CD14-positive monocyte (primary cell): ENCODE data around the gene BCKDHB. TPM values are rescaled to one million over a fixed set of nuclear protein-coding genes. Genes with fewer than 3 reads are reported as not detected.

Experiments
- DNase-seq, 3 donors: peaks; one replicate each; pipeline ENCODE4 v3.0.0-alpha.2; 2011 to 2022
- H2AFZ ChIP-seq: 2 replicates; pipeline ENCODE4 v1.6.0; 2012; ENCODE audit warnings: mild to moderate bottlenecking, low read depth, low read length, inconsistent platforms; ENCODE audit not compliant: insufficient read depth, poor library complexity, severe bottlenecking
- H3K27ac ChIP-seq, 2 donors: 1 replicate in 1 of 2; 2 replicates in 1 of 2; pipeline ENCODE4 v1.5.1; 2012 to 2013; ENCODE audit warnings: low read length in 2 of 2, control low read depth in 1 of 2, inconsistent platforms in 1 of 2, low read depth in 1 of 2, mild to moderate bottlenecking in 1 of 2
- H3K27me3 ChIP-seq, 2 donors: one replicate each; pipeline versions ENCODE4 v1.6.0 to v1.6.1; 2011 to 2013; ENCODE audit warnings: low read length in 2 of 2; ENCODE audit not compliant: control insufficient read depth in 2 of 2, insufficient read depth in 2 of 2
- H3K36me3 ChIP-seq, 2 donors: replicated peaks in 1 of 2; 1 replicate in 1 of 2; 2 replicates in 1 of 2; pipeline versions ENCODE4 v1.5.1 to v1.6.1; 2012 to 2013; ENCODE audit warnings: low read length in 2 of 2, control low read depth in 1 of 2, inconsistent platforms in 1 of 2, mild to moderate bottlenecking in 1 of 2; ENCODE audit not compliant: insufficient read depth in 2 of 2, control insufficient read depth in 1 of 2
- H3K4me1 ChIP-seq, 2 donors: 1 replicate in 1 of 2; 2 replicates in 1 of 2; pipeline versions ENCODE4 v1.5.1 to v1.6.1; 2012 to 2013; ENCODE audit warnings: low read length in 2 of 2, control low read depth in 1 of 2, inconsistent platforms in 1 of 2, mild to moderate bottlenecking in 1 of 2, moderate library complexity in 1 of 2; ENCODE audit not compliant: insufficient read depth in 2 of 2, control insufficient read depth in 1 of 2
- H3K4me2 ChIP-seq: replicated peaks from 2 replicates; pipeline ENCODE3; 2012; ENCODE audit warnings: low read length, moderate library complexity, mild to moderate bottlenecking; ENCODE audit not compliant: poor library complexity, severe bottlenecking; ENCODE audit errors: extremely low read depth
- H3K4me3 ChIP-seq, 3 experiments: fragments of 200-600 bp in 1 of 3; sonication (generic) in 1 of 3; replicated peaks in 1 of 3; 1 replicate in 2 of 3; 2 replicates in 1 of 3; pipeline ENCODE4 v1.5.1; 2011 to 2013; ENCODE audit warnings: low read length in 3 of 3, mild to moderate bottlenecking in 3 of 3, control low read depth in 2 of 3, low read depth in 2 of 3, inconsistent platforms in 1 of 3, moderate library complexity in 1 of 3
- H3K79me2 ChIP-seq: 2 replicates; pipeline ENCODE4 v1.6.0; 2012; ENCODE audit warnings: mild to moderate bottlenecking, control low read depth, inconsistent platforms, low read length, moderate library complexity; ENCODE audit not compliant: insufficient read depth
- H3K9ac ChIP-seq: 2 replicates; pipeline ENCODE4 v1.6.0; 2017; ENCODE audit warnings: low read length, mild to moderate bottlenecking; ENCODE audit not compliant: insufficient read depth, poor library complexity, severe bottlenecking
- H3K9me3 ChIP-seq, 2 donors: replicated peaks in 1 of 2; 1 replicate in 1 of 2; 2 replicates in 1 of 2; pipeline versions ENCODE4 v1.5.1 to v1.6.1; 2012 to 2013; ENCODE audit warnings: low read length in 2 of 2, control low read depth in 1 of 2; ENCODE audit not compliant: control insufficient read depth in 1 of 2, insufficient read depth in 1 of 2
- H4K20me1 ChIP-seq: 2 replicates; pipeline ENCODE4 v1.6.0; 2012; ENCODE audit warnings: mild to moderate bottlenecking, low read length, control low read depth, moderate library complexity; ENCODE audit not compliant: insufficient read depth
- H3K27ac Mint-ChIP-seq, 7 donors: one replicate each; pipeline ENCODE4 v1.8.0; 2020; ENCODE audit warnings: mild to moderate bottlenecking in 7 of 7, mixed read lengths in 7 of 7, moderate library complexity in 6 of 7, inconsistent platforms in 2 of 7
- H3K27me3 Mint-ChIP-seq, 3 donors: one replicate each; pipeline ENCODE4 v1.8.0; 2021 to 2022; ENCODE audit warnings: low read depth in 3 of 3, mild to moderate bottlenecking in 3 of 3, mixed read lengths in 3 of 3, moderate library complexity in 3 of 3, inconsistent platforms in 1 of 3
- H3K36me3 Mint-ChIP-seq, 2 donors: one replicate each; pipeline ENCODE4 v1.8.0; 2020; ENCODE audit warnings: mixed read lengths in 2 of 2, inconsistent platforms in 1 of 2, mild to moderate bottlenecking in 1 of 2
- H3K4me1 Mint-ChIP-seq: one replicate; pipeline ENCODE4 v1.8.0; 2020; ENCODE audit warnings: mild to moderate bottlenecking, mixed read lengths
- H3K4me3 Mint-ChIP-seq, 2 donors: one replicate each; pipeline ENCODE4 v1.8.0; 2020; ENCODE audit warnings: mild to moderate bottlenecking in 2 of 2, mixed read lengths in 2 of 2, moderate library complexity in 1 of 2
- H3K9me3 Mint-ChIP-seq, 7 donors: one replicate each; pipeline ENCODE4 v1.8.0; 2020 to 2022; ENCODE audit warnings: mixed read lengths in 7 of 7, mild to moderate bottlenecking in 6 of 7, moderate library complexity in 6 of 7, inconsistent platforms in 2 of 7
- CTCF ChIP-seq: fragments of 200-600 bp; IDR thresholded peaks from one replicate; pipeline ENCODE4 v1.8.0; 2022; ENCODE audit warnings: antibody characterized with exemption, mild to moderate bottlenecking
- WGBS: methylation state at CpG from one replicate; pipeline ENCODE4 v1.1.5; 2013; ENCODE audit warnings: missing lambda C conversion rate; ENCODE audit not compliant: insufficient coverage; 5-methylcytosine and 5-hydroxymethylcytosine counted together
- intact Hi-C, 2 donors: fragments of 100-400 bp; cut with micrococcal nuclease; formaldehyde crosslinking; loops; one replicate each; pipeline versions ENCODE4 v1.15.0 to v1.15.1; 2023
- polyA plus RNA-seq, 3 donors: library from polyadenylated mRNA; depleted of rRNA in 1 of 3; unstranded in 2 of 3; stranded (reverse) in 1 of 3; fragments of 300-500 nt in 2 of 3; fragments of >200 nt in 1 of 3; fragmentation: Illumina TruSeq in 2 of 3; gene quantifications; 1 replicate in 2 of 3; 2 replicates in 1 of 3; pipeline ENCODE4 v1.2.3, GENCODE V29; 2012 to 2021

The BCKDHB gene
- polyA plus RNA-seq, 3 donors: 1.8 to 4.6 (median 4.0) TPM

GRCh38 chr6:80282913-80283554, 176.6 kb downstream of the BCKDHB start:
- no peaks in the 10 kb centered on the region for H3K27me3 ChIP-seq
- intact Hi-C loops: no loop called here
- H3K4me3 ChIP-seq: no peak overlapping the region
- Mint-ChIP-seq H3K4me1 (peaks cover 9% of the 10 kb centered on the region), H3K9me3 (peaks cover 0 to 9% (median 3%) of the 10 kb centered on the region in 7 donors), H3K36me3 (peaks cover 0 to 4% of the 10 kb centered on the region in 2 donors), H3K4me3 (no peak overlapping the region), H3K27me3 (peaks cover 0 to 2% (median 0%) of the 10 kb centered on the region in 3 donors), H3K27ac (no peak overlapping the region)
- no peak for DNase-seq
- WGBS: no CpG with 5 or more reads among the region's 2 CpGs
- H3K27ac ChIP-seq: no peak overlapping the region
- H4K20me1 ChIP-seq: no peaks in the 10 kb centered on the region
- no peaks in the 10 kb centered on the region for H3K79me2 ChIP-seq
- no peaks in the 10 kb centered on the region for H3K9me3 ChIP-seq
- H3K4me2 ChIP-seq: no peak overlapping the region
- no peak for TF ChIP-seq CTCF
- H3K4me1 ChIP-seq: no peaks in the 10 kb centered on the region
- no peak overlapping the region for H2AFZ ChIP-seq
- no peaks in the 10 kb centered on the region for H3K36me3 ChIP-seq
- no peak overlapping the region for H3K9ac ChIP-seq

GRCh38 chr6:80287112-80287511, 180.6 kb downstream of the BCKDHB start:
- Mint-ChIP-seq H3K4me3 (no peak overlapping the region), H3K9me3 (peaks cover 0 to 16% (median 4%) of the 10 kb centered on the region in 7 donors), H3K27me3 (peaks cover 0 to 1% (median 0%) of the 10 kb centered on the region in 3 donors), H3K4me1 (no peaks in the 10 kb centered on the region), H3K27ac (no peak overlapping the region), H3K36me3 (no peaks in the 10 kb centered on the region)
- no peaks in the 10 kb centered on the region for H4K20me1 ChIP-seq
- DNase-seq: no peak
- no peak overlapping the region for H3K4me2 ChIP-seq
- H3K9me3 ChIP-seq: peaks cover 0 to 12% of the 10 kb centered on the region in 2 donors
- no peak for TF ChIP-seq CTCF
- no peaks in the 10 kb centered on the region for H3K4me1 ChIP-seq
- no peak overlapping the region for H3K9ac ChIP-seq
- no peak overlapping the region for H2AFZ ChIP-seq
- no peak overlapping the region for H3K27ac ChIP-seq
- no peaks in the 10 kb centered on the region for H3K27me3 ChIP-seq
- intact Hi-C loops: no loop called here
- no peaks in the 10 kb centered on the region for H3K36me3 ChIP-seq
- no peak overlapping the region for H3K4me3 ChIP-seq
- H3K79me2 ChIP-seq: no peaks in the 10 kb centered on the region
